Lung (tissue), 16 donors: ENCODE measurements around the gene OR1L8. TPM values are rescaled to one million over a fixed set of nuclear protein-coding genes. Genes with fewer than 3 reads are reported as not detected.
"Not testable (repeated sequence)": the region's sequence is repeated elsewhere in the genome, so short reads cannot be mapped to it uniquely, and the experiment has no call there.

Experiments
- ATAC-seq: fragments of 200-7000 bp; cut with Tn5 transposase; one replicate; pipeline ENCODE4 v1.9.1; 2020; ENCODE audit warnings: moderate number of reproducible peaks; ENCODE audit not compliant: insufficient read depth, low FRiP score
- DNase-seq, 3 donors: peaks; one replicate each; pipeline ENCODE4 v3.0.0-alpha.2; 2013 to 2017
- H3K27ac ChIP-seq, 2 donors: one replicate each; pipeline ENCODE4 v1.5.1; 2013; ENCODE audit warnings: mild to moderate bottlenecking in 2 of 2, moderate library complexity in 2 of 2, control low read depth in 1 of 2, inconsistent platforms in 1 of 2, low read depth in 1 of 2, low read length in 1 of 2
- H3K27me3 ChIP-seq, 3 donors: one replicate each; pipeline ENCODE4 v1.5.1; 2013; ENCODE audit warnings: low read length in 2 of 3; ENCODE audit not compliant: control insufficient read depth in 3 of 3, insufficient read depth in 3 of 3
- H3K36me3 ChIP-seq, 4 donors: one replicate each; pipeline ENCODE4 v1.5.1; 2013; ENCODE audit warnings: low read length in 4 of 4, mild to moderate bottlenecking in 1 of 4, moderate library complexity in 1 of 4; ENCODE audit not compliant: control insufficient read depth in 4 of 4, insufficient read depth in 4 of 4
- H3K4me1 ChIP-seq, 5 donors: one replicate each; pipeline ENCODE4 v1.5.1; 2013; ENCODE audit warnings: low read length in 5 of 5, mild to moderate bottlenecking in 2 of 5, moderate library complexity in 1 of 5; ENCODE audit not compliant: control insufficient read depth in 5 of 5, insufficient read depth in 5 of 5
- H3K4me3 ChIP-seq: one replicate; pipeline ENCODE4 v1.5.1; 2013; ENCODE audit warnings: mild to moderate bottlenecking, control low read depth, moderate library complexity
- H3K9ac ChIP-seq, 2 donors: one replicate each; pipeline ENCODE4 v1.5.1; 2013; ENCODE audit warnings: low read length in 2 of 2, control low read depth in 1 of 2; ENCODE audit not compliant: insufficient read depth in 1 of 2
- H3K9me3 ChIP-seq, 4 donors: one replicate each; pipeline ENCODE4 v1.5.1; 2013; ENCODE audit warnings: low read length in 3 of 4, mild to moderate bottlenecking in 1 of 4, moderate library complexity in 1 of 4; ENCODE audit not compliant: control insufficient read depth in 4 of 4, insufficient read depth in 3 of 4
- CTCF ChIP-seq: IDR thresholded peaks from 2 replicates; pipeline ENCODE4 v1.5.1; 2012; ENCODE audit warnings: mild to moderate bottlenecking; ENCODE audit errors: control extremely low read depth, extremely low read depth
- WGBS, 2 donors: extraction: QIAGEN DNeasy Blood & Tissue Kit; methylation state at CpG; one replicate each; pipeline ENCODE4 v1.1.7; 2013; 5-methylcytosine and 5-hydroxymethylcytosine counted together
- long read RNA-seq, 5 donors: transcript quantifications; one replicate each; lab custom pipeline, GENCODE V29; 2026
- polyA plus RNA-seq, 2 donors: library from polyadenylated mRNA; stranded (reverse); fragments of 200-250 nt; gene quantifications; one replicate each; pipeline ENCODE4 v1.2.1, GENCODE V29; 2013
- total RNA-seq, 2 donors: library from RNA; depleted of rRNA in 1 of 2; stranded (reverse); fragments of >200 nt in 1 of 2; gene quantifications; one replicate each; pipeline ENCODE4 v1.2.1, GENCODE V29; 2014 to 2021
- donor health status: control.
- donor health status: control.
- donor health status: Bipolar disorder and iron deficiency.
- donor health status: healthy.
- donor health status: DM: yes; HTN: yes; CAD: no.

Gene OR1L8
- total RNA-seq (under 1 TPM; 0.20 to 0.37 TPM), polyA plus RNA-seq (under 1 TPM in 1 of 2 donors, not detected in 1; 0.16 TPM)
- long read RNA-seq, donor 1, partial matches to known transcripts = 0 of 1 reads
- long read RNA-seq, donor 1, other reads (novel, unspliced or antisense) = 0 of 1 reads
- long read RNA-seq, donor 2 = 0 reads
- long read RNA-seq, donor 3 = 0 reads
- long read RNA-seq, donor 4 = 0 reads
- long read RNA-seq, donor 5 = 0 reads

GRCh38 chr9:122583284-122583683 is at the start of gene OR1L8:
OR1L8 (minus strand) TSS chr9:122583384; CDS start chr9:122568477, 14,907 bp downstream.
- H3K27me3 ChIP-seq, H3K4me1 ChIP-seq, H3K4me3 ChIP-seq, H3K9me3 ChIP-seq, H3K9ac ChIP-seq, H3K27ac ChIP-seq, DNase-seq, H3K36me3 ChIP-seq, ATAC-seq: not testable (repeated sequence)
- 92 to 93% methylated on average over 8 of the region's 8 CpGs for WGBS, 2 donors

GRCh38 chr9:122619996-122620395 is 36.8 kb upstream of the OR1L8 start:
- no peaks in the 10 kb centered on the region for H3K36me3 ChIP-seq
- no peak for DNase-seq
- no peaks in the 10 kb centered on the region for H3K27me3 ChIP-seq
- no peak for ATAC-seq
- H3K27ac ChIP-seq = no peak overlapping the region
- peaks cover 0 to 4% (median 0%) of the 10 kb centered on the region in 4 donors for H3K9me3 ChIP-seq
- no peak overlapping the region for H3K9ac ChIP-seq
- H3K4me1 ChIP-seq = no peaks in the 10 kb centered on the region
- WGBS, 2 donors = 55 to 65% methylated on average over 7 of the region's 7 CpGs
- no peak for TF ChIP-seq CTCF
- H3K4me3 ChIP-seq = no peak overlapping the region

- H3K27me3 ChIP-seq = no peaks in the 10 kb centered on the region
- DNase-seq = no peak
- no peak within 1 kb of the TSS for H3K9ac ChIP-seq
- H3K4me3 ChIP-seq = no peak within 1 kb of the TSS
- no peaks in the 10 kb centered on the region for H3K36me3 ChIP-seq
- no peaks in the 10 kb centered on the region for H3K4me1 ChIP-seq
- H3K27ac ChIP-seq = no peak within 1 kb of the TSS
- WGBS, 2 donors = 93 to 95% methylated on average over 1 of the region's 1 CpG
- TF ChIP-seq CTCF = no peak
- H3K9me3 ChIP-seq = peaks cover 0 to 5% (median 0%) of the 10 kb centered on the region in 4 donors
- no peak for ATAC-seq
Observed at GRCh38 chr9:122614362-122614761, 31.2 kb upstream of the OR1L8 start, which contains the start of gene OR1Q1. OR1Q1 (plus strand) TSS chr9:122614738; CDS start chr9:122614738, 0 bp downstream.

- Histone ChIP-seq H3K4me1 (no peaks in the 10 kb centered on the region), H3K36me3 (no peaks in the 10 kb centered on the region), H3K27ac (no peak overlapping the region), H3K9me3 (peaks cover 0 to 4% (median 0%) of the 10 kb centered on the region in 4 donors), H3K27me3 (peaks cover 0 to 2% (median 0%) of the 10 kb centered on the region in 3 donors), H3K4me3 (no peak overlapping the region), H3K9ac (no peak overlapping the region)
- DNase-seq (no peak), ATAC-seq (no peak)
- no peak for TF ChIP-seq CTCF
- 74 to 76% methylated on average over 4 of the region's 4 CpGs for WGBS, 2 donors
Observed at GRCh38 chr9:122609804-122610203, 26.6 kb upstream of the OR1L8 start.
